22Rv1 (cell line): ENCODE results near the gene LGALS3BP.

ENCODE experiments used
- CTCF ChIP-seq: fragments of 450-650 bp; IDR thresholded peaks from 2 replicates; pipeline ENCODE4 v1.5.1; 2017; ENCODE audit warnings: mild to moderate bottlenecking
- ZFX ChIP-seq: fragments of 450-650 bp; IDR thresholded peaks from 2 replicates; pipeline ENCODE4 v1.6.1; 2017; ENCODE audit warnings: antibody characterized with exemption, borderline replicate concordance

- TF ChIP-seq CTCF, result no peak
- TF ChIP-seq ZFX, result no peak
Observed at GRCh38 chr17:78957128-78957527, 22.6 kb downstream of the LGALS3BP start.
